Measurements from ENCODE around the gene ARHGEF19. TPM values are rescaled to one million over a fixed set of nuclear protein-coding genes. Genes with fewer than 3 reads are reported as not detected.

Gene ARHGEF19
- total RNA-seq, 1 experiment from 2014 or later, result 7.7 TPM

DNA sequence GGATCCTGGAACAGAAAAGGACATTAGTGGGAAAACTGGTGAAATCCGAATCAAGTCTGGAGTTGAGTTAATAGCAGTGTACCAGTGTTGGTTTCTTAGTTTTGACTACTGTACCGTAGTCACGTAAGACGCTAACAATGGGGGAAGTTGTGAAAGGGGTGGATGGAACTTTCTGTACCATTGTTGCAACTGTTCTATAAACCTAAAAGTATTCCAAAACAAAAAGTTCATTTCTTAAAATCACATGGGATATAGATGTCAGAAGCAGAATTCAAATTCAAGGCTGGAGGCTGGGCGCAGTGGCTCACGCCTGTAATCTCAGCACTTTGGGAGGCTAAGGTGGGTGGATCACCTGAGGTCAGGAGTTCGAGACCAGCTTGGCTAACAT lies 16.9 kb downstream of the ARHGEF19 start:
- H3K9me3 Mint-ChIP-seq (ENCODE audit: unreplicated experiment), result no peaks in the 10 kb centered on the region
- CTCF ChIA-PET, result no interaction called here
- BruUV-seq (replicated peaks), result no TSS peak
- TF ChIP-seq, protein P1, sequence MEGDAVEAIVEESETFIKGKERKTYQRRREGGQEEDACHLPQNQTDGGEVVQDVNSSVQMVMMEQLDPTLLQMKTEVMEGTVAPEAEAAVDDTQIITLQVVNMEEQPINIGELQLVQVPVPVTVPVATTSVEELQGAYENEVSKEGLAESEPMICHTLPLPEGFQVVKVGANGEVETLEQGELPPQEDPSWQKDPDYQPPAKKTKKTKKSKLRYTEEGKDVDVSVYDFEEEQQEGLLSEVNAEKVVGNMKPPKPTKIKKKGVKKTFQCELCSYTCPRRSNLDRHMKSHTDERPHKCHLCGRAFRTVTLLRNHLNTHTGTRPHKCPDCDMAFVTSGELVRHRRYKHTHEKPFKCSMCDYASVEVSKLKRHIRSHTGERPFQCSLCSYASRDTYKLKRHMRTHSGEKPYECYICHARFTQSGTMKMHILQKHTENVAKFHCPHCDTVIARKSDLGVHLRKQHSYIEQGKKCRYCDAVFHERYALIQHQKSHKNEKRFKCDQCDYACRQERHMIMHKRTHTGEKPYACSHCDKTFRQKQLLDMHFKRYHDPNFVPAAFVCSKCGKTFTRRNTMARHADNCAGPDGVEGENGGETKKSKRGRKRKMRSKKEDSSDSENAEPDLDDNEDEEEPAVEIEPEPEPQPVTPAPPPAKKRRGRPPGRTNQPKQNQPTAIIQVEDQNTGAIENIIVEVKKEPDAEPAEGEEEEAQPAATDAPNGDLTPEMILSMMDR (IDR thresholded peaks at IDR 0.05; ENCODE audit: insufficient read depth in 1 of 2, low read depth in 1 of 2, low read length in 1 of 2, severe bottlenecking in 1 of 2, unreplicated experiment in 1 of 2), result no peak
- POLR2A ChIA-PET, result no interaction called here
- peaks cover 6% of the 10 kb centered on the region for H3K4me1 Mint-ChIP-seq (ENCODE audit: low read depth, unreplicated experiment)
- intact Hi-C loops (cut with micrococcal nuclease; ENCODE audit: unreplicated experiment), result no loop called here
- H3K9me3 ChIP-seq, result no peaks in the 10 kb centered on the region
- H3K4me3 Mint-ChIP-seq (ENCODE audit: unreplicated experiment), result no peak overlapping the region
- H3K4me1 ChIP-seq, result no peaks in the 10 kb centered on the region
- DNase-seq, result no peak
- no peaks in the 10 kb centered on the region for H3K36me3 ChIP-seq (ENCODE audit: control insufficient read depth, insufficient read depth, low read length)
- H3K27me3 Mint-ChIP-seq (ENCODE audit: insufficient read depth, unreplicated experiment), result peaks cover 3% of the 10 kb centered on the region
- peaks cover 6% of the 10 kb centered on the region for H3K36me3 Mint-ChIP-seq (ENCODE audit: insufficient read depth, unreplicated experiment)
- H3K4me3 ChIP-seq (ENCODE audit: low read depth, low read length), result no peak overlapping the region
- no peaks in the 10 kb centered on the region for H3K27me3 ChIP-seq (replicated peaks; ENCODE audit: control insufficient read depth, insufficient read depth, low read length)
- no peak overlapping the region for H3K27ac Mint-ChIP-seq (ENCODE audit: unreplicated experiment)

- no peaks in the 10 kb centered on the region for H3K27me3 ChIP-seq (replicated peaks; ENCODE audit: control insufficient read depth, insufficient read depth, low read length)
- no TSS peak for BruUV-seq (replicated peaks)
- Mint-ChIP-seq H3K27me3 (ENCODE audit: insufficient read depth, unreplicated experiment) (peaks cover 3% of the 10 kb centered on the region), H3K27ac (ENCODE audit: unreplicated experiment) (no peak overlapping the region), H3K36me3 (ENCODE audit: insufficient read depth, unreplicated experiment) (peaks cover 6% of the 10 kb centered on the region), H3K4me1 (ENCODE audit: low read depth, unreplicated experiment) (peaks cover 8% of the 10 kb centered on the region), H3K4me3 (ENCODE audit: unreplicated experiment) (no peak overlapping the region), H3K9me3 (ENCODE audit: unreplicated experiment) (no peaks in the 10 kb centered on the region)
- H3K4me3 ChIP-seq (ENCODE audit: low read depth, low read length), result no peak overlapping the region
- H3K36me3 ChIP-seq (ENCODE audit: control insufficient read depth, insufficient read depth, low read length), result no peaks in the 10 kb centered on the region
- intact Hi-C loops (cut with micrococcal nuclease; ENCODE audit: unreplicated experiment), result no loop called here
- CTCF ChIA-PET, result interaction anchor here (1.0 kb wide), 1 partner anchor 119 kb away, joined by 3 read pairs; the partner anchor contains the start of gene FAM131C
- TF ChIP-seq, protein P1 (IDR thresholded peaks at IDR 0.05; ENCODE audit: insufficient read depth in 1 of 2, low read depth in 1 of 2, low read length in 1 of 2, severe bottlenecking in 1 of 2, unreplicated experiment in 1 of 2), result no peak
- no peaks in the 10 kb centered on the region for H3K9me3 ChIP-seq
- no peak for DNase-seq
- POLR2A ChIA-PET, result no interaction called here
- H3K4me1 ChIP-seq, result peaks cover 20% of the 10 kb centered on the region
Measured at GRCh38 chr1:16191916-16192546, 20.4 kb downstream of the ARHGEF19 start.

DNA sequence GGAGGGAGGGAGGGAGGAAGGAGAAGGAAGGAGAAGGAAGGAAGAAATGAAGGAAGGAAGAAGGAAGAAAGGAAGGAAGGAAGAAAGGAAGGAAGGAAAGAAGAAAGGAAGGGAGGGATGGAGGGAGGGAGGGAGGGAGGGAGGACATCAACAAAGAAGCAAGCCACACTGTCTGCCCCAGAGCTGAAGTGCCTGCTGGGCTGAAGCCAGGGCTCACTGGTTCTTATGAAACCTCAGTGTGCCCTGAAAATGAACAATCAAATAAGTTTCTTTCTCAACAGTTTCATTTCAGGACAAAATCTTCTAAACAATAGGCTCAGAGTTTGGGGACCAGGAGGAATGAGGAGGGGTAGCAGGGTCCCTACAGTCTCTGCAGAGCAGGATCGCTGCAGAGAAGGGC lies 21.1 kb downstream of the ARHGEF19 start:
- Histone ChIP-seq H3K4me1 (peaks cover 20% of the 10 kb centered on the region), H3K9me3 (no peaks in the 10 kb centered on the region), H3K36me3 (ENCODE audit: control insufficient read depth, insufficient read depth, low read length) (no peaks in the 10 kb centered on the region), H3K4me3 (ENCODE audit: low read depth, low read length) (no peak overlapping the region), H3K27me3 (replicated peaks; ENCODE audit: control insufficient read depth, insufficient read depth, low read length) (no peaks in the 10 kb centered on the region)
- Mint-ChIP-seq H3K9me3 (ENCODE audit: unreplicated experiment) (no peaks in the 10 kb centered on the region), H3K27ac (ENCODE audit: unreplicated experiment) (no peak overlapping the region), H3K4me3 (ENCODE audit: unreplicated experiment) (no peak overlapping the region), H3K36me3 (ENCODE audit: insufficient read depth, unreplicated experiment) (peaks cover 2% of the 10 kb centered on the region), H3K27me3 (ENCODE audit: insufficient read depth, unreplicated experiment) (peaks cover 3% of the 10 kb centered on the region), H3K4me1 (ENCODE audit: low read depth, unreplicated experiment) (peaks cover 8% of the 10 kb centered on the region)
- TF ChIP-seq, protein P1 (IDR thresholded peaks at IDR 0.05; ENCODE audit: insufficient read depth in 1 of 2, low read depth in 1 of 2, low read length in 1 of 2, severe bottlenecking in 1 of 2, unreplicated experiment in 1 of 2), result no peak
- no TSS peak for BruUV-seq (replicated peaks)
- ChIA-PET CTCF (interaction anchor here (1.0 to 4.0 kb wide), 2 partner anchors 113 to 118 kb away, joined by 3 to 24 read pairs; partner anchors contain the start of gene FAM131C), POLR2A (no interaction called here)
- DNase-seq, result no peak
- intact Hi-C loops (cut with micrococcal nuclease; ENCODE audit: unreplicated experiment), result no loop called here
